ENCODE data around the gene SIAH1.

DNA sequence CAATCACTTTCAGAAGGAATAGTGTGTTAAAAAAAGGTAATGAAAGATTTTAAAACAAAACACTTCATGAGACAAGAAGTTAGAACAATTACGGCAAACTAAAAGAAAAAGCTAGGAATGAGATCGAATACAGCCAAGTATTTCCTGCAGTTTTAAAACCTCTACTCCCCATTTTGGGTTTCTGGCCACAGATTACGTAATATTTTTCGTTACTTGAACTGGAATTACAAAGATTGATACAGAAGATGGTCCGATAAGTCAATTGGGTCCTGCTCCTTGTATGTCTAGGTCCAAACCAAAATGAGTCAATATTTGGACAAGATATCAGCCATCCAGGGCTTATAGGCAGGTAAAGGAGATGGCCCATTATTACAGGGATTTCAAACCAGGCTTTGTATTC, 52.2 kb downstream of the SIAH1 start:
- TF ChIP-seq, protein P1, sequence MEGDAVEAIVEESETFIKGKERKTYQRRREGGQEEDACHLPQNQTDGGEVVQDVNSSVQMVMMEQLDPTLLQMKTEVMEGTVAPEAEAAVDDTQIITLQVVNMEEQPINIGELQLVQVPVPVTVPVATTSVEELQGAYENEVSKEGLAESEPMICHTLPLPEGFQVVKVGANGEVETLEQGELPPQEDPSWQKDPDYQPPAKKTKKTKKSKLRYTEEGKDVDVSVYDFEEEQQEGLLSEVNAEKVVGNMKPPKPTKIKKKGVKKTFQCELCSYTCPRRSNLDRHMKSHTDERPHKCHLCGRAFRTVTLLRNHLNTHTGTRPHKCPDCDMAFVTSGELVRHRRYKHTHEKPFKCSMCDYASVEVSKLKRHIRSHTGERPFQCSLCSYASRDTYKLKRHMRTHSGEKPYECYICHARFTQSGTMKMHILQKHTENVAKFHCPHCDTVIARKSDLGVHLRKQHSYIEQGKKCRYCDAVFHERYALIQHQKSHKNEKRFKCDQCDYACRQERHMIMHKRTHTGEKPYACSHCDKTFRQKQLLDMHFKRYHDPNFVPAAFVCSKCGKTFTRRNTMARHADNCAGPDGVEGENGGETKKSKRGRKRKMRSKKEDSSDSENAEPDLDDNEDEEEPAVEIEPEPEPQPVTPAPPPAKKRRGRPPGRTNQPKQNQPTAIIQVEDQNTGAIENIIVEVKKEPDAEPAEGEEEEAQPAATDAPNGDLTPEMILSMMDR (IDR thresholded peaks at IDR 0.05) = no peak
- no peak for TF ChIP-seq POLR2A (IDR thresholded peaks at IDR 0.05)

Measured in adrenal gland (tissue), 5 donors.